SIG-M5 treated with dmso at 0.1 percent for 504 hours (cell line): ENCODE results near the gene MSL1.

Source experiments
- DNase-seq: peaks from one replicate; lab custom pipeline; 2025; ENCODE audit not compliant: unreplicated experiment; lab: John Stamatoyannopoulos, UW

The MSL1 gene

GRCh38 chr17:40173091-40173777 lies 51.5 kb downstream of the MSL1 start:
- DNase-seq: no peak

- no peak for DNase-seq
Observed at GRCh38 chr17:40173778-40174135, 52.0 kb downstream of the MSL1 start.

- no peak for DNase-seq
Observed at GRCh38 chr17:40174514-40174913, 52.7 kb downstream of the MSL1 start.

- no peak for DNase-seq
Observed at GRCh38 chr17:40175928-40176753, 54.4 kb downstream of the MSL1 start.

GRCh38 chr17:40176754-40177110 lies 55.0 kb downstream of the MSL1 start:
- no peak for DNase-seq

GRCh38 chr17:40177275-40177874 lies 55.6 kb downstream of the MSL1 start, which contains the start of gene RAPGEFL1:
Gene RAPGEFL1 (plus strand): TSS chr17:40177470. CDS start chr17:40177862, 392 bp downstream.
- DNase-seq: no peak

GRCh38 chr17:40178021-40178601 lies 56.3 kb downstream of the MSL1 start:
- no peak for DNase-seq

- no peak for DNase-seq
Observed at GRCh38 chr17:40178660-40179059, 56.9 kb downstream of the MSL1 start.

GRCh38 chr17:40179923-40180659 lies 58.3 kb downstream of the MSL1 start:
- peak; percentile 54 for DNase-seq

GRCh38 chr17:40180694-40181093 lies 58.9 kb downstream of the MSL1 start:
- no peak for DNase-seq

- no peak for DNase-seq
Observed at GRCh38 chr17:40181205-40181604, 59.4 kb downstream of the MSL1 start.

GRCh38 chr17:40182606-40183005 lies 60.8 kb downstream of the MSL1 start:
- no peak for DNase-seq
